HL-60/S4 treated with retinoic acid at 250 ng/mL for 4 days and 3 days (cell line): ENCODE data around the gene TRPM3.
"Not testable (repeated sequence)": the region's sequence is repeated elsewhere in the genome, so short reads cannot be mapped to it uniquely, and the experiment has no call there.

Experiments used
- in situ Hi-C: fragments of 300-500 bp; cut with MboI; formaldehyde crosslinking; loops from 2 replicates; pipeline ENCODE4 v1.7.0; 2022; ENCODE audit warnings: low sequenced_read_pairs

The TRPM3 gene

GRCh38 chr9:71001780-71002386 lies 119.5 kb downstream of the TRPM3 start:
- in situ Hi-C loops = no loop called here

GRCh38 chr9:70998962-70999361 lies 122.5 kb downstream of the TRPM3 start:
- in situ Hi-C loops = no loop called here

GRCh38 chr9:70995511-70995910 lies 125.9 kb downstream of the TRPM3 start:
- in situ Hi-C loops = no loop called here

- in situ Hi-C loops = no loop called here
Observed at GRCh38 chr9:70994582-70994981, 126.8 kb downstream of the TRPM3 start.

- in situ Hi-C loops = no loop called here
Observed at GRCh38 chr9:70988551-70988950, 132.9 kb downstream of the TRPM3 start.

GRCh38 chr9:70987986-70988385 lies 133.4 kb downstream of the TRPM3 start:
- in situ Hi-C loops = no loop called here

GRCh38 chr9:70986984-70987383 lies 134.4 kb downstream of the TRPM3 start:
- in situ Hi-C loops = no loop called here

- in situ Hi-C loops = no loop called here
Observed at GRCh38 chr9:70983723-70984295, 137.6 kb downstream of the TRPM3 start.

GRCh38 chr9:70981312-70981711 lies 140.1 kb downstream of the TRPM3 start:
- in situ Hi-C loops = no loop called here

GRCh38 chr9:70979966-70980365 lies 141.5 kb downstream of the TRPM3 start:
- in situ Hi-C loops = no loop called here

- in situ Hi-C loops = no loop called here
Observed at GRCh38 chr9:70978085-70978484, 143.3 kb downstream of the TRPM3 start.

- in situ Hi-C loops = no loop called here
Observed at GRCh38 chr9:70975821-70976220, 145.6 kb downstream of the TRPM3 start.

- in situ Hi-C loops = no loop called here
Observed at GRCh38 chr9:70971723-70972122, 149.7 kb downstream of the TRPM3 start.

GRCh38 chr9:70966380-70966779 lies 155.0 kb downstream of the TRPM3 start:
- in situ Hi-C loops = not testable (repeated sequence)

GRCh38 chr9:70964861-70965260 lies 156.6 kb downstream of the TRPM3 start:
- in situ Hi-C loops = no loop called here

- in situ Hi-C loops = no loop called here
Observed at GRCh38 chr9:70963554-70963953, 157.9 kb downstream of the TRPM3 start.

- in situ Hi-C loops = no loop called here
Observed at GRCh38 chr9:70962761-70963440, 158.5 kb downstream of the TRPM3 start.

- in situ Hi-C loops = no loop called here
Observed at GRCh38 chr9:70959366-70959765, 162.1 kb downstream of the TRPM3 start.

- in situ Hi-C loops = no loop called here
Observed at GRCh38 chr9:70954596-70955143, 166.8 kb downstream of the TRPM3 start.

- in situ Hi-C loops = no loop called here
Observed at GRCh38 chr9:70954126-70954525, 167.3 kb downstream of the TRPM3 start.

- in situ Hi-C loops = no loop called here
Observed at GRCh38 chr9:70951749-70952727, 169.4 kb downstream of the TRPM3 start.
